Calu3 (cell line): ENCODE measurements around the gene A3GALT2. TPM values are rescaled to one million over a fixed set of nuclear protein-coding genes. Genes with fewer than 3 reads are reported as not detected.

Source experiments
- BruUV-seq: library from RNA; stranded (reverse); fragments of 400-500 nt; replicated peaks from 2 replicates; lab custom pipeline; 2021; lab: Mats Ljungman, UMichigan
- CTCF ChIA-PET: fragments of 300-600 bp; sonication (Branson Sonifier 250); formaldehyde crosslinking; loops from one replicate; lab custom pipeline; 2022; ENCODE audit warnings: antibody characterized with exemption; lab: Charles Lee
- DNase-seq: peaks from one replicate; pipeline ENCODE4 v3.0.0; 2022
- H3K27ac Mint-ChIP-seq: one replicate; pipeline ENCODE4 v1.8.0; 2022; ENCODE audit warnings: mixed read lengths; ENCODE audit not compliant: unreplicated experiment
- H3K27me3 Mint-ChIP-seq: one replicate; pipeline ENCODE4 v1.8.0; 2022; ENCODE audit warnings: mixed read lengths; ENCODE audit not compliant: unreplicated experiment
- H3K36me3 Mint-ChIP-seq: one replicate; pipeline ENCODE4 v1.8.0; 2022; ENCODE audit warnings: mild to moderate bottlenecking, moderate library complexity, mixed read lengths; ENCODE audit not compliant: insufficient read depth, unreplicated experiment
- H3K4me1 Mint-ChIP-seq: one replicate; pipeline ENCODE4 v1.8.0; 2022; ENCODE audit warnings: mild to moderate bottlenecking, low read depth, mixed read lengths; ENCODE audit not compliant: unreplicated experiment
- H3K4me3 Mint-ChIP-seq: one replicate; pipeline ENCODE4 v1.8.0; 2022; ENCODE audit warnings: mild to moderate bottlenecking, low read depth, moderate library complexity, mixed read lengths; ENCODE audit not compliant: unreplicated experiment
- H3K9me3 Mint-ChIP-seq: one replicate; pipeline ENCODE4 v1.8.0; 2022; ENCODE audit warnings: low read depth, mixed read lengths; ENCODE audit not compliant: unreplicated experiment
- CTCF ChIP-seq: fragments of 200-600 bp; IDR thresholded peaks from one replicate; pipeline ENCODE4 v1.8.0; 2022; ENCODE audit warnings: antibody characterized with exemption; ENCODE audit not compliant: unreplicated experiment
- intact Hi-C: fragments of 100-400 bp; cut with micrococcal nuclease; formaldehyde crosslinking; loops from one replicate; pipeline ENCODE4 v1.10.0; 2022; ENCODE audit not compliant: unreplicated experiment
- total RNA-seq: library from RNA; stranded (reverse); gene quantifications from 2 replicates; pipeline ENCODE4 v1.2.3, GENCODE V29; 2022

The A3GALT2 gene
- total RNA-seq, 1 experiment from 2014 or later = not detected

- no peaks in the 10 kb centered on the region for H3K9me3 Mint-ChIP-seq
- H3K4me1 Mint-ChIP-seq = peaks cover 9% of the 10 kb centered on the region
- H3K4me3 Mint-ChIP-seq = no peak overlapping the region
- CTCF ChIA-PET = interaction anchor here (0.6 kb wide), 1 partner anchor 300 kb away, joined by 3 read pairs; no protein-coding TSS in a partner anchor
- no peaks in the 10 kb centered on the region for H3K36me3 Mint-ChIP-seq
- no peak for TF ChIP-seq CTCF
- DNase-seq = no peak
- no TSS peak for BruUV-seq
- intact Hi-C loops = no loop called here
- no peaks in the 10 kb centered on the region for H3K27me3 Mint-ChIP-seq
- H3K27ac Mint-ChIP-seq = no peak overlapping the region
Observed at GRCh38 chr1:33360367-33360766, 39.5 kb upstream of the A3GALT2 start.

- no peaks in the 10 kb centered on the region for H3K9me3 Mint-ChIP-seq
- CTCF ChIA-PET = interaction anchor here (0.6 kb wide), 1 partner anchor 300 kb away, joined by 3 read pairs; no protein-coding TSS in a partner anchor
- no peaks in the 10 kb centered on the region for H3K36me3 Mint-ChIP-seq
- BruUV-seq = no TSS peak
- no peak for DNase-seq
- no peak for TF ChIP-seq CTCF
- no peak overlapping the region for H3K27ac Mint-ChIP-seq
- intact Hi-C loops = no loop called here
- H3K4me1 Mint-ChIP-seq = peaks cover 9% of the 10 kb centered on the region
- no peak overlapping the region for H3K4me3 Mint-ChIP-seq
- no peaks in the 10 kb centered on the region for H3K27me3 Mint-ChIP-seq
Observed at GRCh38 chr1:33359931-33360330, 39.0 kb upstream of the A3GALT2 start.

GRCh38 chr1:33358795-33359503, 38.1 kb upstream of the A3GALT2 start:
- Mint-ChIP-seq H3K4me1 (peaks cover 9% of the 10 kb centered on the region), H3K27me3 (no peaks in the 10 kb centered on the region), H3K36me3 (no peaks in the 10 kb centered on the region), H3K27ac (no peak overlapping the region), H3K4me3 (no peak overlapping the region), H3K9me3 (no peaks in the 10 kb centered on the region)
- intact Hi-C loops = no loop called here
- TF ChIP-seq CTCF = no peak
- BruUV-seq = no TSS peak
- CTCF ChIA-PET = interaction anchor here (0.5 kb wide), 1 partner anchor 178 kb away, joined by 9 read pairs; no protein-coding TSS in a partner anchor
- DNase-seq = no peak

DNA sequence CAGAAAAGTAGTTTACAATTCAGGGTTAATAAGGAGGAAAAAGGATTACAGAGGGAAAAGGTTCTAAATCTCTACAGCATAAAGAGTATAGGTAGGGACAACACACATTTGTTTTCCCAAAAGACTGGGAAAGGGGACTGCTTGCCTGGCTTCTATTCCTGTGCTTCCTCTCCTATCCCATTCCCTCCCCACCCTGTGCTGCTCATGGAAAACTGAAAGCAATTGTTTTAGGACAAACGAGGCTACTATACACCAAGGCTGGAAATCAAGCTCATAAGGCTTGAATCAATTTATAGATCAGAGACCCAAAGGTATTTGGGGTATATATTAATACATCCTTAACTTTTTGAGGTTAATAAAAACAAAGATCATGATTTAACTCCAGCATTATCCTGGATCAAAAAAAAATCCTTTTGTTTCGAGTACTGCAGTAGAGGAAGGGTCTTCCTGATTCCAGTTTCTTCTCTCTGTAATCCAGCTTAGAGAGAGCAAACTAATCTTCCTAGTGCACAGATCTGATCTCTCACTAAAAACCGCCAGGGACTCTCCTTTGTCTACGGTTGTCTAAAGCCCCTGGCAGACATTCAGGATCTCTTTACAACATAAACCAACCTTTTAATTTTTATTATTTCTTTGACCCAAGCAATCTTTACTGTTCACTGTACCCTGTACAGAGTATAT, 37.4 kb upstream of the A3GALT2 start:
- BruUV-seq = no TSS peak
- no peak overlapping the region for H3K27ac Mint-ChIP-seq

More for the DNA sequence above, 37.4 kb upstream of the A3GALT2 start:
- no peak for TF ChIP-seq CTCF
- no peak for DNase-seq
- peaks cover 15% of the 10 kb centered on the region for H3K4me1 Mint-ChIP-seq
- no peaks in the 10 kb centered on the region for H3K27me3 Mint-ChIP-seq
- H3K36me3 Mint-ChIP-seq = no peaks in the 10 kb centered on the region
- intact Hi-C loops = no loop called here
- CTCF ChIA-PET = interaction anchor here (0.5 kb wide), 1 partner anchor 177 kb away, joined by 9 read pairs; no protein-coding TSS in a partner anchor
- no peaks in the 10 kb centered on the region for H3K9me3 Mint-ChIP-seq
- H3K4me3 Mint-ChIP-seq = no peak overlapping the region
